HG03280 (cell line): ENCODE results near the gene GABRR3.
"Not testable (repeated sequence)": the region's sequence is repeated elsewhere in the genome, so short reads cannot be mapped to it uniquely, and the experiment has no call there.

Experiments
- ATAC-seq: cut with Tn5 transposase; IDR thresholded peaks from one replicate; pipeline ENCODE4 v1.9.1; 2021; ENCODE audit warnings: mild to moderate bottlenecking, moderate library complexity; ENCODE audit not compliant: unreplicated experiment

Gene GABRR3

DNA sequence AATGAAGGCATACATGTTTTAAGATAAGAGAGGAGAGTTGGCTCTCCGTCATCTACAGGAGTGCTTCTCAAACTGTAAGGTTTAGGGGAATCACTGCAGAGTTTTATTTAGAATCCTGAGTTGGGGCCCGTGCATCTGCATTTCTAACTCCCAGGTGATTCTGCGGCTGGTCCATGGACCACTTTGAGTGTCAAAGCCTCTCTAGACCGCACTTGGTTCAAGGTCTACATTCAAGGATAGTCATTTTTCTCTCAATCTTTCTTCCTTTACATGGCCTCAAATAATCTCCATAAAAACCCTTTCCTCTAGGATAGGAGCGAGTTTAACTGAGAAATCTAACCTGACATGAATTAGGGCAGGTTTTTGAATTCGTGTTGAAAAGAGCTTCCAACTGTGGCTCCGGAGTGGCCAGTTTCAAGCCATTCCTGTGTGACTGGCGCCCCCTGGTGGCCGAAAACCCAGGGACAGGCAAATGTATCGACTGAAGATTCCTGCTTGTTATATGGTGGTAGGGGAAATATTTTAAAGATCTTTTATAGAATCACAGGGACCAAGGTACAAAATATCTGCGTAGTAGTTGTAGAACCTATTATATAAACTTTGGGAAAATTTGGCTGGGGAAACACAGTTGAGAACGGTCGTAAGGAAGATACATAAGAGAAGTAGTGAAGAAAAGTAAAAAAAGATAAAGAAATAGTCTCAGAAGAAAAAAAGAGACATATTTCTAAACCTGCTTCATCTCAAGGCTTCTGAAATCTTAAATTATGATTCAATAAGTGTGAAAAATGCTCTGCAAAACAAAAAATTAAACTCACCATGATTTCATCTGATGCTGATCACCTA, 11.9 kb downstream of the GABRR3 start:
- ATAC-seq: peak; percentile 73

DNA sequence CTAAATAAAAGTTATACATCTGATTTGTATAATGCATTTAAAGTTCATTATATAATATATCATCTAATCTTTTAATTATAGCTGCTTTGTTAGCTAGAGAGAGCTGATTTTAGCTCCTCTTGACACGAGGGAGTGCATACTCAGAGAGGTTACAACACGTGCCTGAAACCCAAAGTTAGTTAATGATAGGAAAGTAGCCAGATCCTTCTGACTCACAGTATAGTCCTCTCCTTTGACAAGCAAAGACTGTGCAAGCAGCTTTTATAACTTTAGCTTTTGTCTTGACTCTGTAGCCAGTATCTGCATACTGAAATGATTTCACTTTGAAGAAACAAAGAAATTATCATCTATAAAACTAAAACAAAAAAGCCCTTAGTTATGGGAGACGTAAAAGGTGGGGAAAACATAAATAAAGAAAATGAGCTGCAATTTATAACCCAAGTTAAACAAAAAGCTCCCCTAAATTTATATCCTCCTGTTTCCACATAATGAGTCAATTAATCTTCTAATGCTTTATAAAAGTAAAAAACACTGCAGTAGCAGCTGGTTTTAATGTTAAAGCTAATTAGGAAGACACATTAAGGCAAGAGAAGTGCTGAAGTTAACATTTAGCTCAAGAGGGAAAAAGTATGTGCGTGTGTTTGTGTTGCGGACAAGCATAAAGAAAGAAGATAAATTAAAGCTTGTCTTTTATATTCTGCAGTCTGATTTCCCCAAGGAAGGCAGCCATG, 13.1 kb downstream of the GABRR3 start:
- ATAC-seq: no peak

DNA sequence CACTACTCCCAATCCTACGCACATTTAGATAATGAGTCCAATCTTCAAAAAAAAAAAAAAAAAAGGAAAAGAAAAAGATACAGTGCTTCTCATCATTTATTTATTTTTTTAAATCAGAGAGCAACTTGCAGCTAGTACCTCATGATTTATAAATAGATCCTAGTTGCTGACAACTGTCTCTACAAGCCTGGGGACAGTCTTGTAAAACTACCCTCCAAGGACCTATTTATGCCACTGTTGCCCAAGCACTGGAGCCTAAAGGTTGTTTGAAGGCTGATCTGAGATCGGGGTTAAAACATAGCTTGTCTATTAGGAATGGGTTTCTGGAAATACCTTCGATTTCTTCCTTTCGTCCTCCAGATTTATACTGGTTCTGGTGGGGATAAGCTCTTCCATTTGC, 14.7 kb downstream of the GABRR3 start:
- no peak for ATAC-seq

DNA sequence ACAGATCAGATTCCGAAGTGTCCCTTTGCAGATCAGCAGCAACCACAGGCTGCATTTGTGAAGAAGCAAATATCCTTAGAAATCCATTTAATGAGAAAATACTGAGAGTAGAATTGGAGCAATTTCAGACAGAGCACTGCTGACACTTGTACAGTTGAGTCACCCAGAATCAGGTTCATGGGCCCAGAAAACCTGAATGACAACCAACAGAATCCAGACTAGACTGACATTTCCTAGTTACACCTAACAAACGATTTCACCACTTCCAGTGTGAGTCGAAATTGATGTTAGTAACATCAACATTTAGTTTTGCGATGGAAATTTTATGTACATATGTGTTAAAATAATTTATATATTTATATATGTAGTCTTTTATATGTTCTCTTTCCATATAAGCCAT, 16.8 kb downstream of the GABRR3 start:
- no peak for ATAC-seq

- ATAC-seq: no peak
Observed at GRCh38 chr3:98014268-98014585, 20.9 kb downstream of the GABRR3 start.

DNA sequence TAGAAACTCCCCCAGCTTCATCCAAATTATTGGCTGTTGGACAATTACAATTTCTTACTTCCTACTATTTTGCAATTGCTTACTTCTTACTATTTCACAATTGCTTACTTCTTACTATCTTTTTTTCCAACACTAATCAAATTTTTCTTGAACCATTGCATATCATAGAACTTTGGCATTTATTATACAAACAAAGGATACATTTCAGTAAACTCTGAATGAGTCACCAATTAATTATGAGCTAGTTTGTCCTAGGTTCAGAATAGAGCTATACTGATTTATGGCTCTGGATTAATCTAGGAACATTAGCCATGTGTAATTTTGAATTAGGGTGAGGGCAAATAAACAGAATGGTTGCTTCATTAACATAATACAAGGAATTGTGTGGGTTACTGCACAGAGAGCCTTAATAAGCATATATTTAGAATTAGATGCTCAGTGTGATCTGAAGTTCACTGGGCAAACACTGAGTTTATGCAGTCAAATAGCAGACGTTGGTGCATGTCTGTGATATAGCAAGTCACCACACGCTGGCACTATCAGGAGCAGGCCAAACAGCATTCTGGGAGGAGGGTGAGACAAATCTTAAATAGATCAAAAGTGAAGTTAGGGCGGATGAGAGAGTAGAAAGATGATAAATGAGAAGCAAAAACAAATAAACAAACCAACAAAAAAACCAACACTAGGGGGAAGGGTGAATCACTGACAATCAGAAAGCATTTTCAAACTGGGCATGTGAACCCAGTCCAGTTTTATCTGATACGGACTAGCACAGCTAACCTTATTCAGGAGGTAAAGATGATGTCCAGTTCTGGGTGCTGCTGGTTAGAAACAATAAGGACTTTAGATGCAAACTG, 21.5 kb downstream of the GABRR3 start:
- ATAC-seq: no peak

GRCh38 chr3:98012979-98013378, 22.1 kb downstream of the GABRR3 start:
- no peak for ATAC-seq

GRCh38 chr3:98010883-98011449, 24.1 kb downstream of the GABRR3 start:
- not testable (repeated sequence) for ATAC-seq

GRCh38 chr3:98010194-98010882, 24.8 kb downstream of the GABRR3 start:
- no peak for ATAC-seq

- ATAC-seq: peak; percentile 59
Observed at GRCh38 chr3:98008855-98009254, 26.3 kb downstream of the GABRR3 start.

- ATAC-seq: no peak
Observed at GRCh38 chr3:98005438-98005837, 29.7 kb downstream of the GABRR3 start.

- no peak for ATAC-seq
Observed at GRCh38 chr3:98004721-98005120, 30.4 kb downstream of the GABRR3 start.

- ATAC-seq: no peak
Observed at GRCh38 chr3:98003306-98003969, 31.7 kb downstream of the GABRR3 start.

DNA sequence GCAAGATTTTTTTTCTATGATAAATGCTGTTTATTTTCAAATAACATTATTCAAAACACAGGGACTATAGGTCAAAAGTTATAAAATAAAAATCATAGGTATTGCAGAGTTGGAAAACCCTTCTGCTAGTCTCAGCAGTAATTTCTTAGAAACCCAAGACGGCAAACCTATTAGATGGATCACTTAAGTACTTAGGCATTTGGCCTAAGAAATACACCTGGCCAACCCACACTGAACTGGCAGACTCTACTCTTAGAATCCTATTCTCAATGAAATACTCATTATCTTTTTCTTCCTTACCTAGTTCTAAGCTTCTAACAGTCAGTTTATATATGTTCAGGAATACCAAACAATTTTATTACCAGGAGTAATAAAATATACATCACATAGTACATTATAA, 32.4 kb downstream of the GABRR3 start:
- no peak for ATAC-seq

GRCh38 chr3:97999994-98000393, 35.1 kb downstream of the GABRR3 start:
- no peak for ATAC-seq

GRCh38 chr3:97999103-97999502, 36.0 kb downstream of the GABRR3 start:
- ATAC-seq: no peak

GRCh38 chr3:97996988-97997387, 38.1 kb downstream of the GABRR3 start:
- no peak for ATAC-seq

- ATAC-seq: no peak
Observed at GRCh38 chr3:97994328-97994945, 40.7 kb downstream of the GABRR3 start.

- ATAC-seq: no peak
Observed at GRCh38 chr3:97993526-97993925, 41.6 kb downstream of the GABRR3 start.
